Nasal cavity respiratory epithelium epithelial cell of viscerocranial mucosa (primary cell): ENCODE data around the gene KCNJ12. TPM values are rescaled to one million over a fixed set of nuclear protein-coding genes. Genes with fewer than 3 reads are reported as not detected.

Source experiments
- total RNA-seq: library from RNA; depleted of rRNA; stranded (reverse); fragments of >200 nt; gene quantifications from 2 replicates; pipeline ENCODE4 v1.2.3, GENCODE V29; 2014

Gene KCNJ12
- 0.34 and 1.00 TPM in 2 replicates for total RNA-seq

DNA sequence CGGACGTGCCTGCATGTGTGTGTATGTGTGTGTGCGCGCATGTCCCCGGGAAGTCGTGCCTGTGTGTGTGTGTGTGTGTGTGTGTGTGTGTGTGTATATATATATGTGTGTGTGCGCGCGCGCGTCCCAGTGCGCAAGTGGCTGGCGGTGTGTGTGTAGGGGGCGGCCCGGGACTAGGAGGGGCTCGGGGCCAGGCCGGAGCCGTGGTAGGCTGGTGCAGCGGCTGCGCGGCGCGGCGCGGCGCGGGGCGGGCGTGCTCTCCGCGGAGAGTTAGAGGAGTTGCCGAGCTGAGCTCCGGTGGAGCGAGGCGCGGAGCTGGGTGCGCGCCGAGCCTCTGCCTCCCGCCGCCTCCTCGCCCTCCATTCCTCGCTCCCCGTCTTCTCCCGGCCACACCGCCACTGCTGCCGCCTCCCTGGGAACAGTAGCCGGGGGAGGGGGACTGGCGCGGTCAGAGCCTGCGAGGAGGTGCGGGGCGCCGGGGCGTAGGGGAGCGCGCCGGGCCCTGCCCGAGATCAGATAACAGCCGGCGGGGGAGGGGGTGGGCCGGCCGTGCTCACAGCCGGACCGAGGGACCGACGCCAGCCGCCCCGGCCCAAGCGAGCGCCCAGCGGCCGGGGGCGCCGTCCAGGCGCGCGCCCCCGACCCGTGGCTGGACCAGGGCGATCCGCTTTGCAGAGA is at the start of gene KCNJ12:
TSS of gene KCNJ12 (plus strand) at position 277 of the 678 bp plus-strand sequence. CDS start 38,986 bp downstream, outside the sequence.

Other genes starting within 250 kb of the KCNJ12 start
- 16.5 and 23.2 TPM in 2 replicates for gene DHRS7B, start 249.4 kb upstream of the KCNJ12 start, total RNA-seq
- 17.0 and 23.2 TPM in 2 replicates for gene TMEM11, start 162.2 kb upstream of the KCNJ12 start, total RNA-seq
- 1.0 and 3.1 TPM in 2 replicates for gene NATD1, start 122.9 kb upstream of the KCNJ12 start, total RNA-seq
- 6.5 and 21.6 TPM in 2 replicates for gene MAP2K3, start 91.6 kb upstream of the KCNJ12 start, total RNA-seq